ENCODE data around the gene PET100.

The PET100 gene

GRCh38 chr19:7632340-7633203 is 3.0 kb downstream of the PET100 start:
- TF ChIP-seq NFIC (IDR thresholded peaks at IDR 0.05) (no peak), TCF12 (IDR thresholded peaks at IDR 0.05; ENCODE audit: low read depth) (no peak), EP300 (IDR thresholded peaks at IDR 0.05; ENCODE audit: borderline replicate concordance) (no peak)

- TF ChIP-seq, protein P1, sequence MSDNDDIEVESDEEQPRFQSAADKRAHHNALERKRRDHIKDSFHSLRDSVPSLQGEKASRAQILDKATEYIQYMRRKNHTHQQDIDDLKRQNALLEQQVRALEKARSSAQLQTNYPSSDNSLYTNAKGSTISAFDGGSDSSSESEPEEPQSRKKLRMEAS (IDR thresholded peaks at IDR 0.05) = no peak
- TF ChIP-seq NFIC (IDR thresholded peaks at IDR 0.05) = no peak
- no peak for TF ChIP-seq FOXM1 (IDR thresholded peaks at IDR 0.05; ENCODE audit: borderline replicate concordance, low read depth)
- TF ChIP-seq CREB1 (IDR thresholded peaks at IDR 0.05; ENCODE audit: low read depth) = no peak
These were observed 4.1 kb downstream of the PET100 start, which contains the start of gene PCP2 for GRCh38 chr19:7633698-7634097. Gene PCP2 (minus strand): TSS chr19:7633719. CDS start chr19:7633457, 262 bp downstream.

DNA sequence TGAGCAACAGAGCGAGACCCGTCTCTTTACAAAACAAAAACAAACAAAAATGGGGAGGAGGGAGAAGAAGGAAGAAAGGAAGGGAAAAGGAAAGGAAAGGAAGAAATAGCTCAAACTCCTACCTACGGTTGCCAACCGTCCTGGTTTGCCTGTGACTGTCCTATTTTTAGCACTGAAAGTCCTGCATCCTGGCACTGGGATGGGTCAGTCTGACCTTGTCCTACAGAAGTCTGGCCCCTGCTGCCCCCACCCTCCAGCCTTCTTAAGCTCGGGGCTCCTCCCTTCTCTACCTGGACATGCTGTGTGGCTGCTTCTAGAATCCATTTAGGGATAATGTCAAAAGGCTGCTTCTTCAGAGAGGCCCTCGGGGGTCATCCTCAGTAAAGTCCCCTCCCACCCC is 6.1 kb downstream of the PET100 start:
- TF ChIP-seq NFIC (IDR thresholded peaks at IDR 0.05) = no peak
- TF ChIP-seq CEBPB (IDR thresholded peaks at IDR 0.05) = no peak
- no peak for TF ChIP-seq ZBTB7A (IDR thresholded peaks at IDR 0.05; ENCODE audit: low read depth)
- TF ChIP-seq YY1 (IDR thresholded peaks at IDR 0.05; ENCODE audit: low read depth) = no peak
- TF ChIP-seq, protein P2, sequence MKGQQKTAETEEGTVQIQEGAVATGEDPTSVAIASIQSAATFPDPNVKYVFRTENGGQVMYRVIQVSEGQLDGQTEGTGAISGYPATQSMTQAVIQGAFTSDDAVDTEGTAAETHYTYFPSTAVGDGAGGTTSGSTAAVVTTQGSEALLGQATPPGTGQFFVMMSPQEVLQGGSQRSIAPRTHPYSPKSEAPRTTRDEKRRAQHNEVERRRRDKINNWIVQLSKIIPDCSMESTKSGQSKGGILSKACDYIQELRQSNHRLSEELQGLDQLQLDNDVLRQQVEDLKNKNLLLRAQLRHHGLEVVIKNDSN (IDR thresholded peaks at IDR 0.05) = no peak
- TF ChIP-seq FOXM1 (IDR thresholded peaks at IDR 0.05; ENCODE audit: borderline replicate concordance, low read depth) = no peak
- TF ChIP-seq TEAD4 (IDR thresholded peaks at IDR 0.05) = no peak
- no peak for TF ChIP-seq RAD21 (IDR thresholded peaks at IDR 0.05; ENCODE audit: low read depth)
- no peak for TF ChIP-seq EP300 (IDR thresholded peaks at IDR 0.05; ENCODE audit: borderline replicate concordance)
- no peak for TF ChIP-seq EGR1 (IDR thresholded peaks at IDR 0.05)
- no peak for TF ChIP-seq REST (IDR thresholded peaks at IDR 0.05; ENCODE audit: low read depth)
- TF ChIP-seq, protein P1 (IDR thresholded peaks at IDR 0.05) = no peak
- TF ChIP-seq CREB1 (IDR thresholded peaks at IDR 0.05; ENCODE audit: low read depth) = no peak
- no peak for TF ChIP-seq TCF12 (IDR thresholded peaks at IDR 0.05; ENCODE audit: low read depth)

GRCh38 chr19:7636317-7636690 is 6.7 kb downstream of the PET100 start:
- TF ChIP-seq TAF1 (IDR thresholded peaks at IDR 0.05; ENCODE audit: low read depth) = no peak
- TF ChIP-seq CEBPB (IDR thresholded peaks at IDR 0.05) = no peak
- TF ChIP-seq, protein P1 (IDR thresholded peaks at IDR 0.05) = no peak
- TF ChIP-seq FOXM1 (IDR thresholded peaks at IDR 0.05; ENCODE audit: borderline replicate concordance, low read depth) = no peak
- TF ChIP-seq YY1 (IDR thresholded peaks at IDR 0.05; ENCODE audit: low read depth) = no peak
- TF ChIP-seq TCF12 (IDR thresholded peaks at IDR 0.05; ENCODE audit: low read depth) = no peak
- no peak for TF ChIP-seq EGR1 (IDR thresholded peaks at IDR 0.05)
- TF ChIP-seq, protein P2 (IDR thresholded peaks at IDR 0.05) = no peak
- TF ChIP-seq REST (IDR thresholded peaks at IDR 0.05; ENCODE audit: low read depth) = no peak
- TF ChIP-seq EP300 (IDR thresholded peaks at IDR 0.05; ENCODE audit: borderline replicate concordance) = no peak
- TF ChIP-seq RAD21 (IDR thresholded peaks at IDR 0.05; ENCODE audit: low read depth) = no peak
- TF ChIP-seq TEAD4 (IDR thresholded peaks at IDR 0.05) = no peak
- TF ChIP-seq CREB1 (IDR thresholded peaks at IDR 0.05; ENCODE audit: low read depth) = no peak
- no peak for TF ChIP-seq NFIC (IDR thresholded peaks at IDR 0.05)
- no peak for TF ChIP-seq ZBTB7A (IDR thresholded peaks at IDR 0.05; ENCODE audit: low read depth)

DNA sequence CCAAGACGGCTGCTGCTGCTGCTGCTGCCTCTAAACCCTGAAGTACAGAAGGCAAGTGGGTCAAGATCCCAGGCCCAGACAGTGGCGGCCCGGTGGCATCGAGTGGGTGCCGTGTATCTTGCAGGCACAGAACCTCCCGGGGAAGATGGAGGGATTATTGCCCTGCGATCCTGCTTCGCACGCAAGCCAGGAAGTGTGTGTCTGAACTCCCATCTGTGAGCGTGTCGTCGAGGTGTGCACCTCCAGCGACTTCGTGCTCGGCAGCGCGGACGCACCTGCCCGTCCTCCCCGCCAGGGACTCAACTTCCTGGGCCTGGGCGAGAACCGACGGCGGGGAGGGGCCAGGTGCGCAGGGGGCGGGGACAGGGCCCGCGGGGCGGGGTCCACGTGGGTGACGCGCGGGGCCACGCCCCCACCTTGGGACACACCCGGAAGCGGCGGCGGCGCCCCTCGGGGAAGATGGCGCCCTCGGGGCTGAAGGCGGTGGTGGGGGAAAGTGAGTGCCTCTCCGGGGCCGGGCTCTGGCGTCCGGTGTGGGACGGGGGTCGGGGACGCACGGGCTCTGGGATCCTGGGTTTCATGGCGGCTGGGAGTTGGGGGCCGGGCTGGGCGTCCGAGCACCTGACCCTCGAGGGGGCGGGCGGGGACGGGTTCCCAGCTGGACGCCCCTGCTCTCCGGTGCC is 7.2 kb downstream of the PET100 start, which contains the start of gene STXBP2:
STXBP2 (plus strand) TSS at position 420 of the 683 bp plus-strand sequence; CDS start at position 460, 40 bp downstream.
- TF ChIP-seq NFIC (IDR thresholded peaks at IDR 0.05) = no peak
- TF ChIP-seq TAF1 (IDR thresholded peaks at IDR 0.05; ENCODE audit: low read depth) = peak; percentile 87
- TF ChIP-seq YY1 (IDR thresholded peaks at IDR 0.05; ENCODE audit: low read depth) = peak; percentile 91
- no peak for TF ChIP-seq REST (IDR thresholded peaks at IDR 0.05; ENCODE audit: low read depth)
- TF ChIP-seq, protein P2 (IDR thresholded peaks at IDR 0.05) = peak; percentile 52; the same call in 1 of the 2 replicates
- TF ChIP-seq TEAD4 (IDR thresholded peaks at IDR 0.05) = no peak
- no peak for TF ChIP-seq RAD21 (IDR thresholded peaks at IDR 0.05; ENCODE audit: low read depth)
- peak; percentile 20; the same call in 1 of the 2 replicates for TF ChIP-seq TCF12 (IDR thresholded peaks at IDR 0.05; ENCODE audit: low read depth)
- TF ChIP-seq, protein P1 (IDR thresholded peaks at IDR 0.05) = peak; percentile 100
- peak; percentile 61; the same call in 1 of the 2 replicates for TF ChIP-seq CEBPB (IDR thresholded peaks at IDR 0.05)
- TF ChIP-seq FOXM1 (IDR thresholded peaks at IDR 0.05; ENCODE audit: borderline replicate concordance, low read depth) = no peak
- peak; percentile 31; the same call in 1 of the 2 replicates for TF ChIP-seq EGR1 (IDR thresholded peaks at IDR 0.05)
- no peak for TF ChIP-seq ZBTB7A (IDR thresholded peaks at IDR 0.05; ENCODE audit: low read depth)
- no peak for TF ChIP-seq CREB1 (IDR thresholded peaks at IDR 0.05; ENCODE audit: low read depth)
- no peak for TF ChIP-seq EP300 (IDR thresholded peaks at IDR 0.05; ENCODE audit: borderline replicate concordance)
